HFF-Myc (cell line): ENCODE measurements around the gene JAZF1.

Experiments
- DNase-seq: peaks from one replicate; pipeline ENCODE4 v3.0.0-alpha.2; 2011; ENCODE audit warnings: low read depth; ENCODE audit errors: extremely low read depth
- H3K4me3 ChIP-seq: replicated peaks from 2 replicates; pipeline ENCODE4 v1.5.1; 2011; ENCODE audit warnings: low read depth, mild to moderate bottlenecking, control low read depth, low read length
- CTCF ChIP-seq: IDR thresholded peaks from 2 replicates; pipeline ENCODE4 v1.5.1; 2012; ENCODE audit warnings: mild to moderate bottlenecking, low read depth, low read length, control low read depth; ENCODE audit errors: missing control alignments

The JAZF1 gene

GRCh38 chr7:28006491-28006890 is 174.1 kb downstream of the JAZF1 start:
- no peak overlapping the region for H3K4me3 ChIP-seq
- no peak for DNase-seq
- no peak for TF ChIP-seq CTCF

GRCh38 chr7:28005847-28006231 is 174.8 kb downstream of the JAZF1 start:
- no peak for DNase-seq
- no peak for TF ChIP-seq CTCF
- no peak overlapping the region for H3K4me3 ChIP-seq

- TF ChIP-seq CTCF: no peak
- no peak overlapping the region for H3K4me3 ChIP-seq
- DNase-seq: no peak
Measured at GRCh38 chr7:28005075-28005846, 175.3 kb downstream of the JAZF1 start.

- no peak for TF ChIP-seq CTCF
- no peak overlapping the region for H3K4me3 ChIP-seq
- DNase-seq: no peak
Measured at GRCh38 chr7:28003408-28003807, 177.2 kb downstream of the JAZF1 start.

GRCh38 chr7:28002638-28003037 is 178.0 kb downstream of the JAZF1 start:
- no peak overlapping the region for H3K4me3 ChIP-seq
- TF ChIP-seq CTCF: no peak
- no peak for DNase-seq

GRCh38 chr7:28001896-28002295 is 178.7 kb downstream of the JAZF1 start:
- no peak for DNase-seq
- TF ChIP-seq CTCF: no peak
- H3K4me3 ChIP-seq: no peak overlapping the region

- TF ChIP-seq CTCF: no peak
- no peak for DNase-seq
- H3K4me3 ChIP-seq: no peak overlapping the region
Measured at GRCh38 chr7:27999829-28000228, 180.8 kb downstream of the JAZF1 start.
